ENCODE data around the gene RRP1B.
"Not testable (repeated sequence)": the region's sequence is repeated elsewhere in the genome, so short reads cannot be mapped to it uniquely, and the experiment has no call there.

RRP1B gene

GRCh38 chr21:43676391-43676790 is 17.0 kb downstream of the RRP1B start:
- no peak for DNase-seq

DNA sequence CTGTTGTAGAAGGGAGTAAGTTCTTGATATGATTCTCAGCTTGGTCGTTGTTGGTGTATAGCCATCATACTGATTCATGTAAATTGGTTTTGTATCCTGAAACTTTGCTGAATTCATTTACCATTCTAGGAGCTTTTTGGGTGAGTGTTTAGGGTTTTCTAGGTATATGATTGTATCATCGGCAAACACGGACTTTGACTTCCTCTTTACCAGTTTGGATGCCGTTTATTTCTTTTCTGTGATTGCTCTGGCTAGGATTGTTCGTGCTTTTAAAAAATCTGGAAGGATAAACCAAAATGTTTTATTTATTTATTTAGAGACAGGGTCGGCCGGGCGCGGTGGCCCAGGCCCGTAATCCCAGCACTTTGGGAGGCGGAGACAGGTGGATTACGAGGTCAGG is 20.6 kb downstream of the RRP1B start:
- no peak for DNase-seq

DNA sequence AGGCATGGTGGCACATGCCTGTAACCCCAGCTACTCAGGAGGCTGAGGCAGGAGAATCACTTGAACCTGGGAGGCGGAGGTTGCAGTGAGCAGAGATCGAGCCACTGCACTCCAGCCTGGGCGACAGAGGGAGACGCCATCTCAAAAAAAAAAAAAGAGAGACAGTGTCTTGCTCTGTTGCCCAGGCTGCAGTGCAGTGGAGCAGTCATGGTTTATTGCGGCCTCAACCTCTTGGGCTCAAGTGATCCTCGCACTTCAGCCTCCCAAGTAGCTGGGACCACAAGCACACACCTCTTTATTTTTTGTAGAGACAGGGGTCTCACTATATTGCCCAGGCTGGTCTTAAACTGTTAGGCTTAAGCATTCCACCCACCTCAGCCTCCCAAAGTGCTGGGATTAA is 21.1 kb downstream of the RRP1B start:
- DNase-seq, result not testable (repeated sequence)

GRCh38 chr21:43681650-43682049 is 22.3 kb downstream of the RRP1B start:
- DNase-seq, result no peak

GRCh38 chr21:43684424-43684823 is 25.1 kb downstream of the RRP1B start:
- no peak for DNase-seq

DNA sequence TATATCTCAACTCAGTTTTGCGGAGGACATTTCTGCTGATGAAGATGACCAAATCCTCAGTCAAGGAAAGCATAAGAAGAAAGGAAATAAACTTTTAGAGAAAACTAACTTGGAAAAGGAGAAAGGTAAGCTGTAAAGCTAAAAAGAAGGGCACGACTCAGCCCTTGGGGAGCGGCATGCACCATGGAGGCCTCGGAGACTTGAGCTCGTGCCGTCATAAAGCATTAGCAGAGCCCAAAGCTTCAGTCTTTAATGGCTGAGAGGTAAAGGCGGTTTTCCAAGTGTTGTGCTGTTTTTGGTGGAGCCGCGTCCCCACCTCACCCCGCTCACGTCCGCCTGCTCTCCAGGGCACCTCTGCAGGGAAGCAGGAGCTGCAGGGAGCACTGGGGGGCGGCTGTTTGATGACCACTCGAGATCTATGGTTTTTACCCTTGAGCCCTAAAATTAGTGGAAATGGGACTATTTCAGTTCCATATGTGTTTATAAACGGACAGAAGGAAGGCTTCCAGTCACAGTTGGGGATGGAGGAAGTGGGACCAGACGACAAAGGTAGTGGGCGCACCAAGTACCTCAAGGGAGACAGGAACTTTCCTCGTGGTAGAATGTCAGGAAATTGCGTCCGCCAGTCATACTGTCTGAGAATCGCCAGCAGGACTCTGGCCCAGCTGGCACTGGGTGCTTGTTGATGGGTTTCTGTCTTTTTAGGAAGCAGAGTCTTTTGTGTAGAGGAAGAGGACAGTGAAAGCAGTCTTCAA is 27.6 kb downstream of the RRP1B start:
- DNase-seq, result no peak

DNA sequence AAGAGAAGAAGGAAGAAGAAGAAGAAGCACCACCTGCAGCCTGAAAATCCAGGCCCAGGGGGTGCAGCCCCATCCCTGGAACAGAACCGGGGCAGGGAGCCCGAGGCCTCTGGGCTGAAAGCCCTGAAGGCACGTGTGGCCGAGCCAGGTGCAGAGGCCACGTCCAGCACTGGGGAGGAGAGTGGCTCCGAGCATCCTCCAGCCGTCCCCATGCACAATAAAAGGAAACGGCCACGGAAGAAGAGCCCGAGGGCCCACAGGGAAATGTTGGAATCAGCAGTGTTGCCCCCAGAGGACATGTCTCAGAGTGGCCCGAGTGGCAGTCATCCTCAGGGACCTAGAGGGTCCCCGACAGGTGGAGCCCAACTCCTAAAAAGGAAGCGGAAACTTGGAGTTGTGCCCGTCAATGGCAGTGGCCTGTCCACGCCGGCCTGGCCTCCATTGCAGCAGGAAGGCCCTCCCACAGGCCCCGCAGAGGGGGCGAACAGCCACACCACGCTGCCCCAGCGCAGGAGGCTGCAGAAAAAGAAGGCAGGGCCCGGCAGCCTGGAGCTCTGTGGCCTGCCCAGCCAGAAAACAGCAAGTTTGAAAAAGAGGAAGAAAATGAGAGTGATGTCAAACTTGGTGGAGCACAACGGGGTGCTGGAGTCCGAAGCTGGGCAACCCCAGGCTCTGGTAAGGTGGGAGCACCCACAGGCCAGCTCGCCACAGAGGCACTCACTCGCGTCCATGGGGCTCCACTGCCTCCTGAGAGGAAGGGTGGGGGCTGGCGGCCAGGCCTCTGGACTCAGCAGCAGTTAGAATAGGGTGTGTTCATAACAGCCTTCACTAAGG is 28.4 kb downstream of the RRP1B start:
- DNase-seq, result no peak

DNA sequence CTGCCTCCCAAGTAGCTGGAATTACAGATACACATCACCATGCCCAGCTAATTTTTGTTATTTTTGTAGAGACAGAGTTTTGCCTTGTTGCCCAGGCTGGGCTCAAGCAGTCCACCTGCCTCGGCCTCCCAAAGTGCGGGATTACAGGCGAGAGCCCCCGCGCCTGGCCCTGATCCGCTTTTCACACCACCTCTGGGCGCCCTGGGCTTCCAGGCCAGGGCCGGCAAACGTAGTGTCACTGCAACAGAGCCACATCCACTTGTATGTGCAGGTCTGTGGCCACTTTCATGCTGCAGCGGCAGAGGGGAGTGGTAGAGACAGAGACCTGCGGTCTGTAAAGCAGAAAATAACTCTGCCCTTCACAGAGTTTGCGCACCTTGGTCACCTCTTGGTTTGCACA is 29.5 kb downstream of the RRP1B start:
- no peak for DNase-seq

DNA sequence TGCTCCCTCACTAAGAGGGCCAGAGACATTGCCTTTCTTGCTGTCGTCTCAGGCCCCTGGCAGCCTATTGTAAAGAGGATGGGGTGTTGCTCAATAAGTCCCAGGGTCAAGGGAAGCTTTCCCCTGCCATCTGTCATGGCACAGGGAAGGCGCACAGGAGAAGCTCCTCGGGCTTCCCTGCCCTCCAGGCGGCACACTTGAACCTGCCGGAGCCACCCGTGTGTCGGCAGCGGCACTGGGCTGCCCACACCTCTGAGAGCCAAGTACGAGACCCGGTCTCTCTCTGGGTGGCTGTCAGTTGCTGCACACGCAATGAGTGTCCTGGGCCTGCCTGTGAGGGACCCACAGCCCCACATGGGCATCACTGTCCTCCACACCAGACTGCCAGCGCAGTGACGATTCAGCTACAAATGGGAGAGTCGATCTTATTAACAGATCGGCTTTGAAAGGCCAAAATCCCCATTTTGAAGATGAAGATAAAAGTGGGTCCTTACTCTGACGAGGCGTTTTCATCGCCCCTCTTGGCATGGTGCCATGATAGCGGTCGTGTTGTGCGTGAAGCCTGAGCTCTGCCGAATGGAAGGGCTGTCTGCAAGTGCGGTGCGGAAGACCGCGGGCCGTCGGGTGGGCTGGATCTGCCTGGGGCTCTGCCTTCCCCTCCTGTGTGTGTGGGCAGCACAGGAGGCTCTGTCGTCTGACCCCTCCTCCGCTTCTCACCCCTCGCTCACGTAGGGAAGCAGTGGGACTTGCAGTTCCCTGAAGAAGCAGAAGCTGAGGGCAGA is 30.4 kb downstream of the RRP1B start:
- DNase-seq, result no peak

DNA sequence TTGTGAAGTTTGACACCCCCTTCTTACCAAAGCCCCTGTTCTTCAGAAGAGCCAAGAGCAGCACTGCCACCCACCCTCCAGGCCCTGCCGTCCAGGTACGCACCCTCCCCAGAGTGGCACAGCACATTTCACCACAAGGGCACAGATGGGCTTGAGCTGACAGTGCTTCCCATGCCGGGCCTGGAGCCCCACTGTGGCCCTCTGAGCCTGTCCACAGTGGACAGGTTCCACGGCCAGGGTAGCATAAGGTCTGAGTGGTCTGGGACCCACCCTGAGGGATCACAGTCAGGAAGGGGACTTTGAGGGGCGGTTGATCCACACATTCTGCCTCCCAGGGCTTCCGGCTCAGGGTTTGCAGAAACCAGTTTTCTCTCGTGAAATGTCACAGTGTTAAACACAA is 31.0 kb downstream of the RRP1B start:
- DNase-seq, result no peak

- DNase-seq, result no peak
These were observed 31.9 kb downstream of the RRP1B start for GRCh38 chr21:43691086-43691795.

DNA sequence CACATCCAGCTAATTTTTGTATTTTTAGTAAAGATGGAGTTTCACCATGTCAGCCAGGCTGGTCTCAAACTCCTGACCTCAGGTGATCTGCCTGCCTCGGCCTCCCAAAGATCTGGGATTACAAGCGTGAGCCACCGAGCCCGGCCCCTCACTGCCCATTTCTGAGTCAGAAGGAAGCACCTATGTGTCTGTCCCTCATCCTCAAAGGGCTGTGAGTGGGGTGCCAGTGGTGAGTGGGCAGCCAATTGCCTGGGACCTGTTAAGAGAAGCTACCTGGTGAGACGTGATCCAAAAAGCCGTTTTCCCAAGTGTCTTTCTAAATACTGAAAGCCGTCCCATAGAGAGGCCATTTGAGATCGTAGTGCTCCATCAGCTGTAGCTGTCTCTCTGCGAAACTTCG is 32.4 kb downstream of the RRP1B start:
- no peak for DNase-seq

- no peak for DNase-seq
These were observed 33.6 kb downstream of the RRP1B start for GRCh38 chr21:43692949-43693348.

DNA sequence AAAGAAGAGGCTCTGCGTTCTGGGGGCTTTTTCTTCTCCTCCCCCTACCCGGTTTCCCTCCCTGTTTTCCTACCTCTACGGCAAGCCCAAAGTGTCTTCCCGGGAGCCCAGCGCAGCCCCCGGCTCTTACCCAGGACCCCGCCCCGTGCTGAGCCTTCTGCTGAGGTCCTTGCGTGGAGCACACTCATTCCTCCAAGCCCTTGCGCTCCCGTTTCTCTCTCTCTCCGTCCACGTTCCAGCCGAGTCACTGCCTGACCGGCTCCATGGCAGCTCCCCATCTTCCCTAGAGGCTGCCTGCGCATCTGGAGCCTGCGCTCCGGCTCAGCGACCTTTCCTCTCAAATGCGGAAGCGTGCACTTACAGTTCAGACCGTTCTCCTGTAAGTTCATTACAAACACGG is 34.6 kb downstream of the RRP1B start:
- DNase-seq, result no peak

GRCh38 chr21:43694437-43695079 is 35.2 kb downstream of the RRP1B start:
- DNase-seq, result no peak

- DNase-seq, result no peak
These were observed 36.9 kb downstream of the RRP1B start for GRCh38 chr21:43696214-43696613.

DNA sequence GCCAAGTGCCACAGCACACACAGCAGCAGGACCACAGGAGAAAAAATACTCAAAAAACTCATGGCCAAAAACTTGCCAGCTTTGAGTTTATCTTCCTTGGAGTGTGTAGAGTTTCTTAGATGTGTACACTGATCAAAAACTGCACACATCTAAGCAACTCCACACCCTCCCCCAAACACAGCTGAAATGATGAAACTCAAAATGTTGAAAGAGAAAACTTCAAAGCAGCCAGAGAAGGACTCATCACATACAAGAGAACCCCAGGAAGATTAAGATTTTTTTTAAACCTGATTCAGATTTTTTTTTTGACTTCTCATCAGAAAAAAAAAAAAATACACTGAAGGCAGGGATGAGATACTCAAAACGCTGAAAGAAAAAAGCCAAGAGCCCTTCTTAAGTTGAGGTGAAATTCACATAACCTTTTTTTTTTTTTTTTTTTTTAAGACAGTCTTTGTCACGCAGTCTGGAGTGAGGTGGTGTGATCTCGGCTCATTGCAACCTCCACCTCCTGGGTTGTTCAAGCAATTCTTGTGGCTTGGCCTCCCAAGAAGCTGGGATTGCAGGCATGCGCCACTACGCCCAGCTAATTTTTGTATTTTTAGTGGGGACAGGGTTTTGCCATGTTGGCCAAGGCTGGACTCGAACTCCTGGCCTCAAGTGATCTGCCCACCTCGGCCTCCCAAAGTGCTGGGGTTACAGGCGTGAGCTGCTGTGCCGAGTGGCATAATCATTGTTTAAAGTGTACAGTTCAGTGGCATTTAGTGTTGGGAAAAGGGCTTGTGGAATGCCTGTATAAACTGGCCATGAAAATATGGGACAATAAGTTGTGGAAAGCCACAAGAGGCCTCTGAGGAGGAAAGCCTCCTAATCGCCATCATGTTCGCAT is 38.6 kb downstream of the RRP1B start:
- no peak for DNase-seq

DNA sequence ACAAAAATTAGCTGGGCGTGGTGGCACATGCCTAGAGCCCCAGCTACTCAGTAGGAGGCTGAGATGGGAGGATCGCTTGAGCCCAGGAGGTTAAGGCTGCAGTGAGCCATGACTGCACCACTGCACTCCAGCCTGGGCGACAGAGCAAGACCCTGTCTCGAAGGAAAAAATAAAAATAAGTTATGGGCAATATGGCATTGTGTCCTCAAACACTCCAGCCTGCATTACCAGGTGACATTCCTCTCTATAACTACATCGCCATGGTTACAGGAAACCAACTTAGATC is 40.1 kb downstream of the RRP1B start:
- DNase-seq, result not testable (repeated sequence)

DNA sequence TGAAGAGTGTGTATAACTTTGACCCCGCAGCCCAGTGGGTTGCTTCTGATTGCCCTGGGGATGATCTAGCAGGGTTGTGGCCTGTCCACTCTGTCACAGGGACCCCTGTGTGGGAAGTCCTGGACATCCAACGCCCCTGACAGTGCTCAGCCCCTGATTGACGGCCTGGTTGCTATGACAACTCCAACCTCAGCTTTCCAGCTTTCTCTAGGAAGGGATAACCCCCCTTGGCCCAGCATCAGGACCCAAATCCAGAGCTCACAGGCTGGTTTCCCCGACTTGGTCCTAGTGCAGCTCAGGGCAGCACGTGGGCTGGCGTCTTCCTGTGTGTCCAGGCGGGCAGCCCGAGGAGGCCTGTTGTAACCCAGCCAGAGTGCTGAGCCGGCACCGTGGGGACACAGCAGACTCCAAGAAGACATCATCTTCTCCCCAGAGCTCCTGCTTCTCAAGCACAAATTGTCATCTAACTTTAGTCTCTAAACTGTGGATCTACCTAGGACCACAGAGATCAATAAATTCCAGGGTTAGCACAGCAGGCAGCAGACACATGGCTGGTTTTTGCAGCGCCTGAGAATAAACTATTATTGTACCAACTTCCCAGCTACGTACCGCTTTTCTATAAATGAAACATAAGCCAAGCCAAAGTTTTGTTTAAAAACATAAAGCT is 40.7 kb downstream of the RRP1B start:
- no peak for DNase-seq

GRCh38 chr21:43701936-43702784 is 42.8 kb downstream of the RRP1B start:
- DNase-seq, result no peak

Data from NCI-H2171 treated with DMSO at 0.1 percent for 48 hours (cell line).